Activated gamma-delta T cell (primary cell): ENCODE data around the gene GGT5.
"Not testable (repeated sequence)": the region's sequence is repeated elsewhere in the genome, so short reads cannot be mapped to it uniquely, and the experiment has no call there.

Experiments
- DNase-seq: peaks from one replicate; lab custom pipeline; 2025; lab: John Stamatoyannopoulos, UW

Gene GGT5

DNA sequence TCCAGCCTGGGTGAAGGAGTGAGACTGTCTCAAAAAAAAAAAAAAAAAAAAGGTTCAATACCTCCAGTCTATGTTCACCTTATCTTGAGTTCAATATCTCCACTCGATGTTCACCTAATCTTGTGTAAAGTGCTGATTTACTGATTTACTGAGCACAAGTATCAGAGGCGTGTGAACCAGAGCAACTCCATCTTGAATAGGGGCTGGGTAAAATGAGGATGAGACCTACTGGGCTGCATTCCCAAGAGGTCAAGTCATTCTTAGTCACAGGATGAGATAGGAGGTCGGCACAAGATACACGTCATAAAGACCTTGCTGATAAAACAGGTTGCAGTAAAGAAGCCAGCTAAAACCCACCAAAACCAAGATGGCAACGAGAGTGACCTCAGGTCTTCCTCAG, 41.0 kb downstream of the GGT5 start:
- DNase-seq: not testable (repeated sequence)

DNA sequence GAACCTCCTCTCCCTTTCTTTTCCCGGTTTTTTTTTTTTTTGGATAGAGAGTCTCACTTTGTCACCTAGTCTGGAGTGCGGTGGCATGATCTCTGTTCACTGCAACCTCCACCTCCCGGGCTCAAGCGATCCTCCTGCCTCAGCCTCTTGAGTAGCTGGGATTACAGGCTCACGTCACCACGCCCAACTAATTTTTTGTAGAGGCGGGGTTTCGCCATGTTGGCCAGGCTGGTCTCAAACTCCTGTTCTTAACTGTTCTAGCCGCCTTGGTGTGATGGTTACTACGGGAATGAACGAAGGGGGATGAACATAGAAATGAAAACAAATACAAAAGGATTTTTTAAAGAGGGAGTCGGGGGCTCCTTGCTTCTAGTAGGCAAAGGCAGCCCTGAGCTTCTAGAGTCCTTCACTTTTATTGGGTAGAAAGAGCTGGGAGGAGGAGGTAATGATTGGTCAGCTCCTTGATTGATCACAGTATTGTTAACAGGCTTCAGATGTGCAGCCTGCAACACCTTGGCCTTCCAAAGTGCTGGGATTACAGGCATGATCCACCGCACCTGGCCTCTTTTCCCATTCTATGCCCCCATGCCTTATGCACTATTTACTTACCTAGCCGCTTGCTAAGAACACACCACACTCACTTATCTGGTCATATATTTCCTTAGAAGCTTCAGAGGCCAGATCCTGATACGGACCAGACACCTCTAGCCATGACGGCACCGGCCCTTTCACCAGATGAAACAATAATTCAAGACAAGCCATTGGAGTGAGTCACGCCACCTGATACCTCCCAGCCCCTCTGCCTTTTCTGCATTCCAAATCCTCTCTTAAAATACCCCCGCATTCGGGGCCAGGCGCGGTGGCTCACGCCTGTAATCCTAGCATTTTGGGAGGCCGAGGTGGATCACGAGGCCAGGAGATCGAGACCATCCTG, 42.9 kb downstream of the GGT5 start:
- no peak for DNase-seq

DNA sequence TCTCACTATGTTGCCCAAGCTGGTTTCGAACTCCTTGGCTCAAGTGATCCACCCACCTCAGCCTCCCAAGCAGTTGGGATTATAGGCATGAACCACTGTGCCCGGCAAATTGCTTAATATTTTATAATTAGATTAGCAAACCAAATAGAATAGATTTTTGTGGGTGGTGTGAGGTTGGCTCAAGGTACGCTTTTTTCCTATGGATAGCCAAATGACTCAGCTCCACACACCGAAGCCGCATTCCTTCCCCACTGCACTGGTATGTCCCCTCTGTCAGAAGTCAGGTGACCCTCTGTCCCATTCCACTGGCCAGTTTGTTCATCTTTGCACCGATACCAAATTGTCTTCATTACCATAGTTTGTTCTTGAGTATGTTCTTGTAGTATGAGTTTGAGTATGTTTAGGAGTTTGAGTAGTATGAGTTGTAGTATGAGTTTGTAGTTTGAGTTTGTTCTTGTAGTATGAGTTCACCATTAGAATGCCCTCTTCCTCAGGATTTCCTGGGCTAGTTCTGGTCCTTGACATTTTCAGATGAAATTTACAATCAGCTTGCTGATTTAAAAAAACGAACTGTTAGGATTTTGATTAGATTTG, 44.2 kb downstream of the GGT5 start:
- DNase-seq: no peak

DNA sequence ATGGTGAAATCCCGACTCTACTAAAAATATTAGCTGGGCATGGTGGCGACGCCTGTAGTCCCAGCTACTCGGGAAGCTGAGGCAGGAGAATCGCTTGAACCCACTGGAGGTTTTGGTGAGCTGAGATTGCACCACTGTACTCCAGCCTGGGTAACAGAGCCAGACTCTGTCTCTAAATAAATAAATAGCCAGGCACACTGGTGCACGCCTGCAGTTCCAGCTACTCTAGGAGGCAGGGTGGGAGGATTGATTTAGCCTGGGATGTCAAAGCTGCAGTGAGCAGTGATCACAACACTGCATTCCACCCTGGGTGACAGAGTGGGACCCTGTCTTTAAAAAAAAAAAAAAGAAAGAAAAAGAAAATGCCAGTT, 46.2 kb downstream of the GGT5 start:
- DNase-seq: no peak

DNA sequence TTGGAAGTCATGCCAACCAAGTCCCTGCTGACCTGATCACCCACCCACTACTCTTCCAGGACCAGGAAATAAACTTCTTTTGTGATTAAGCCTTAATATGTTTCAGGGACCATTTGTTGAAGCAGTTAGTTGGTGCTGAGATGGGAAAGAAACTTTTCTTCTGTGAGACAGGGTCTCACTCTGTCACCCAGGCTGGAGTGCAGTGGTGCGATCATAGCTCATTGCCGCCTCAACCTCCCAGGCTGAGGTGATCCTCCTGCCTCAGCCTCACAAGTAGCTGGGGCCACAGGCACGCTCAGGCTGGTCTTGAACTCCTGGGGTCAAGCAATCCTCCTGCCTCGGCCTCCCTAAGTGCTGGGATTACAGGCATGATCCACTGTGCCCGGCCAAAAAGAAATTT, 53.0 kb downstream of the GGT5 start:
- DNase-seq: no peak

DNA sequence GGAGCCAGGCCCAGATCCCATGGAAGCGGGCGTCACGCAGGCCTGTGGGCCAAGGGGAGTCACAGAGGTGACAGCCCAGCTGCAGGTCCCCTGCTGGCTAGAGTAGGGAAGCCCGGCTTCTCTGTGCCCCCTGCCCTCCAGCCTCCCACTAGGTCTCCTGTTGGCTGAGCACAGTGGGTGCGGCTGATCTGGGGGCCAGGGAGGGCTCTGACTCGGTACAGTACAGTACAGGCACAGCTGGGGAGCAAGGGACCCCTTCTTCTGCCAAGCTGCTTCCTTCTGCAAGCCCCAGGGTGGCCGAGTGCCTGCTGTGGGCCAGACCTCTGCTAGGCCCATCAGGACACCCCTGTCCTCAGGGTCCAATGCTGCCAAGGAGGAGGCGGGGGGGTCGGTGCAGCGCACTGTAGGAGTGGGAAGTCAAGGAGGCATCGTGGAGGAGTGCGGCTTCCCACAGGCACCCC, 53.5 kb downstream of the GGT5 start:
- DNase-seq: no peak

DNA sequence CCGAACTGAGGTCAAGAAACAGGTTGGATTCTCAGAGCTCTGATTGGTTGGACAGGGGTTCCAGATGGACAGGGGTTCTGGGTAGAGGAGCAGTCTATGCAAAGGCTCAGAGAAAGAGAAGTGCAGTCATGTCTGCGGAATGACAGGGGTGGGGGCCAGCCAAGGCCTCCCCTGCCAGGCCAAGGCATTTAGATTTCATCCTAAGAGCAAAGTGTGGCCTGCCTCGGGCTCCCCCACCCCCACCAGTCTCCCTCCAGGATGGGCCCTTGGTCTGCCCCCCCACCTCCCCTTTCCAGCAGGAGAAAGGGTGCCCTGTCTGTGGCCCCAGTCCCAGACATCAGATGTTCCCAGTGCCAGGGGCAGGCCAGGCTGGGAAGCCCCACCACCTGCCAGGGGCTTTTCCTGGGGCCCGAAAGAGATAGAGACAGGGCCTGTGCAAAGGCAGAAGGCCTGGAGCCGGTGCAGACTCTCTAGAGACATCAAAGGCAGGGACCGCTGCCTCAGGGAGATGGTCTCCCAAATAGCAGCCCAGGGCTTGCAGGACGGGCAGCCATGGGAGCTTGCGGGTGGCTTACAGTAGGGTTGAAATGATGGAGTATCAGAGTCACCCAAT, 54.2 kb downstream of the GGT5 start:
- DNase-seq: no peak

DNA sequence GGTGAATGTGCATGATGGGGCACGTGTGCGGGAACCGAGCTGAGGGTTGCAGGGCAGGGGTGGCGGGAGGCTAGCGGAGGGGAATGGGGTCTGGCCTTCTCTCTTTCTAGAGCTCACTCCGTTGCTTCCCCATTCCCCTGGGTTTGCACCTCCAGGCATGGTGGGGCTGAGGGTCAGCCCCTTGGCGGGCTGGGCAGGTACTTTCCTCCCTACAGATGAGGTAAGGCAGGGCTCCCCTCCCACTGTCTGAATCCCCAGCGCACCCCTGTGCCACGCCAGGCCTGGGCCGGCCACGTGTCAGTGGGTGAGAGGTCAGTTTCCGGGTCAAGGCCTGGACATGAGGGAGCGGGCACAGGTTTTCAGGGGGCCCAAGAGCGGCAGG, 54.7 kb downstream of the GGT5 start:
- no peak for DNase-seq

DNA sequence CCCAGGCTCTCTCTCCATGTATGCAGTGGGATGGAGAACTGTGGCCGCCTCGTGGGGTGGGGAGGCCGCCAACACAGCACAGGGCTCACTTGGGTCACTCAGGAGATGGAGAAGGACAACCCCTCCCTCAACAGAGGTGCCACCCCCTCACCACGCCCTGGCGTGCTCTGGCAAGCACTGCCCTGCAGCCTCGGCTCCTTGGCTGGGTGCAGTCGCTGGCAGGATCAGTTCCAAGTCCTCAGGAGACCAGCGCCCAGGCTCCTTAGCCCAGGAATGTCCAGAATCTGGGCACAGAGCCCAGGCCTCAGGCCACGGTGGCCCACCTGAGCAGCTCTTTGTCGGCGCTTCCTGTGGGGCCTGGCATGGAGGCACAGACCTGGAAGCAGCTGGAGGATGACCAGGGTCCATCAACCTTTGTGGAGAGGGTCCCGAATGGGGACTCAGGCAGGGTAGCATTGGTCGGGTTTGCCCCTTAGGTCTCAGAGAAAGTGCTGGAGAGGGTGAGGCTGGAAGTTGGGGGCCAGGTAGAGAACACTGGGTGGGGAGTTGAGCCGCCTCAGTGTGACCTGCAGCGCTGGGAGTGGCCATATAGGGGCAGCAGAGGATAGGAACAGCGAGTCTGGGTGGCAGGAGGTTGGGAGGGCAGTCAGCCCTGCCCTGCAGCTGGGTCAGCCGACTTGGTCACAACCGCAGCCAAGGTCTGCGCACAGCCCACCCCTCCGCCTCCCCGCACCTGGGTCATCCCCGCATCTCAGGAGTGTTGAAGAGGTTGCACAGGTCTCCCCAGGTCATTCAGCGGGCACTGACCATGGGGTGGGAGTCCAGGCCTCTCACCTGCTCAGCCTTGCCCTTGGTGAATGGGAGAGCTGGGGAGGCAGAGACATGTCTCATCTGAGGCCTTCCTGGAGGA, 55.4 kb downstream of the GGT5 start:
- no peak for DNase-seq

DNA sequence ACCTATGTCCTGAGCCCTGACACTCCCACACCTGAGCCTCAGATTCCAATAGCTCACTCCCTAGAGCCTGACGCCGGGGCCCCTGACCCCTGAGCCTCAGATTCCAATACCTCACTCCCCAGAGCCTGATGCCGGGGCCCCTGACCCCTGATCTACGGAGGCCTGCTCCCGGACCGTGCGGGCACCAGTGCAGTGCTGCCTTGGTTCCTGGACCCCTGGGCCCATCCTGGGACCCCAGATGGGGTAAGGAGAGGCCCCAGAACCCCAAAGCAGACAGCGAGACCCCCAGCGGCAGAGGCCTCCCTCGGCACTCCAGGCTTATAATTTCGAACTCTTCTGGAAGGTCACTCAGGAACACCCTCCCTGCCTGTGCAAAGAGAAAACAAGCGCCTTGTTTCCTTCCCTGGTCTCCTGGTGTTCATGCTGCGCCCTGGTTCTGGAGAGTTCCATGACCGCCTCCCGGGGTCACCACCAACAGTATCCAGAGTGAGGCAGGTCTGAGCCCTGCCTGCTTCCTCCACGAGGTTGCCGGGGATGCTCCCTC, 56.1 kb downstream of the GGT5 start:
- no peak for DNase-seq

DNA sequence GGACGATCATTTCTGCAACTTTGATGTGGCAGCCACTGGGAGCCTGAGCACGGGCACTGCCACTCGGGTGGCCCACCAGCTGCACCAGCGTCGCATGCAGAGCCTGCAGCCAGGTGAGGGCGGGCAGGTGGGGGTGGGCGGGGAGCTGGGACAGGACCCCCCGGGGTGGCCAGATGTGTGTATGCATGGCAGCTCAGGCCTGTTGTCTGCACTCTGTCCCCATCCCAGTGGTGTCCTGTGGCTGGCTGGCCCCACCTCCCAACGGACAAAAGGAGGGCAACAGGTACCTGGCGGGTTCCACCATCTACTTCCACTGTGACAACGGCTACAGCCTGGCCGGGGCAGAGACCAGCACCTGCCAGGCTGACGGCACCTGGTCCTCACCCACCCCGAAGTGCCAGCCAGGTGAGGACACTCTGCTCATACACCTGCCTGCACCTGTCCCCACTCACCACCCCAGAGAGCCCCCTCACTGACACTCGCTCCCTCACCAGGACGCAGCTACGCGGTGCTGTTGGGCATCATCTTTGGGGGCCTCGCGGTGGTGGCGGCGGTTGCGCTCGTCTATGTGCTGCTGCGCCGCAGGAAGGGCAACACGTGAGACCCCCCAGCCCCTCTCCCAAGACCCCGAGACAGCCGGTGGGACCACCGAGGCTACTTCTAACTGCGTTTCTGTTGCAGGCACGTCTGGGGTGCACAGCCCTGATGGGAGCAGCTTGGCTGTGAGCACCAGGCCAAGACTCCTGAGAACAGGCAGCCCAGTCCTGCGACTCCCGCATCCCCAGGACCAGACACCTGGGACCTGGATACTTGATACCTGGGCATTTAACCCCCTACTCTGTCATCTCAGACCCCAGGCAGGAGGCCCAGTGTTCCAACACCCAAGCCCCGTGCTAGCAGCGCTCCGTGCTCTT, 56.9 kb downstream of the GGT5 start:
- no peak for DNase-seq

DNA sequence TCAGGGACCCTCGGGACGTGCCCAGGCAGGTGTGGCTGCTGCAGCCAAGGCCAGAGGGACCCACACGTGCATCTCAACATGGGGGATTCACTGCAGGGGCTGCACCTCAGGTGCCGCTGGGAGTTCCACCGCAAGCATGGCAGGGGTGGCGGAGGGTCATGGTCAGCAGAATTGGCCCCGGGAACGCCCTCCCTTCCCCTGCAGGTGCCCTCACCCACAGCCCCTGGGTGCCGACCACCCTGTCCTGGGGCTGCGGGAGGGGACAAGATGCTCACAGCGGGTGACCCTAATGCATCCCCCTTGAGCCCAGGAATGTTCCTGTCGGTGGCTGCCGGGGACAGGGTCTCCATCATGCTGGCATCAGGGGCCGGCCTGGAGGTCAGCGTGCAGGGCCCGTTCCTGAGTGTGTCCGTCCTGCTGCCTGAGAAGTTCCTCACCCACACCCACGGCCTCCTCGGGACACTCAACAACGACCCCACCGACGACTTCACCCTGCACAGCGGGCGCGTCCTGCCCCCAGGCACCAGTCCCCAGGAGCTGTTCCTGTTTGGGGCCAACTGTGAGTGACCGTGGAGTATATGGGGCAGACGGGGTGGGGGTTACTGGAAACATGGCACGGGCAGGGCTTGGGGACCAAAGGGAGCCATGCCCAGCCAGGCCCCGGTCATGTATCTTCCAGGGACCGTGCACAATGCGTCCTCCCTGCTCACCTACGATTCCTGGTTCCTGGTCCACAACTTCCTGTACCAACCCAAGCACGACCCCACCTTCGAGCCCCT, 57.8 kb downstream of the GGT5 start:
- DNase-seq: no peak

DNA sequence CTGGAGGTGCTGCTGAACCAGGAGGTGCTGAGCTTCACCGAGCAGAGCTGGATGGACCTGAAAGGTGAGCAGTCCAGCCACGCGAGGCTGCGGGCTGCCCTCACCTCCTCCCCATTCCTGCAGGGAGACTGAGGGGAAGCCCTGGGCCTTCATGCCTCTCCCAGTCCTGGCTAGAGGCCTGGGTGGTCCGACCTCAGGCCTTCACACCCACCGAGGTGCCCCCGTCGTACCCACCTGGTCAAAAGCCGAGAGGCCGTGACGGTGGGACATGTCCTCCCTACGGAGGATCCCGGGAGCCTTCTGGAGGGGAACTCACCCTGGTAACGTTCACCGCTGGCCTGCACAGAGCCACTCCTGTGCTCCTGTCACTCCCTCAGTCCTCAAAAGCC, 58.5 kb downstream of the GGT5 start:
- no peak for DNase-seq

DNA sequence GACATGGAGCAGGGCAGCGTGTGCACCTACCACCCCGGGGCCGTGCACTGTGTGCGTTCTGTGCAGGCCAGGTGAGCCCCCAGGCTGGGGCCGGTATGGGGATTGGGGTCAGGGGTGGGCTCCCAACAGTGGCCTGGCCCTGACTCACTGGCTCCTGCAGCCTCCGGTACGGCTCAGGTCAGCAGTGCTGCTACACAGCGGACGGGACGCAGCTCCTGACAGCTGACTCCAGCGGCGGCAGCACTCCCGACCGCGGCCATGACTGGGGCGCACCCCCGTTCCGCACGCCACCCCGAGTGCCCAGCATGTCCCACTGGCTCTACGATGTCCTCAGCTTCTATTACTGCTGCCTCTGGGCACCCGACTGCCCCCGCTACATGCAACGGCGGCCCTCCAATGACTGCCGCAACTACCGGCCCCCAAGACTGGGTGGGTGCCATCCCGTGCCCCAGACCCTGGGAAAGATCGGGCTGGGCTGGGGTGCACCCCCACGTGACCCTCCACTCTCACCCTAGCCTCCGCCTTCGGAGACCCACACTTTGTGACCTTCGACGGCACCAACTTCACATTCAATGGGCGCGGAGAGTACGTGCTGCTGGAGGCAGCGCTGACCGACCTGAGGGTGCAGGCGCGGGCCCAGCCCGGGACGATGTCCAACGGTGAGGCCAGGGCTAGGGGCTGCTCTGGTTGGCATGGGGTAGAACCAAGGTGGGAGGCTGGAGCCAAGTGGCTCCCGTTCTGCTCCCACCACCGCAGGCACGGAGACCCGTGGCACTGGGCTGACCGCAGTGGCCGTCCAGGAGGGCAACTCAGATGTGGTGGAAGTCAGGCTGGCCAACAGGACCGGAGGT, 59.2 kb downstream of the GGT5 start:
- DNase-seq: no peak

DNA sequence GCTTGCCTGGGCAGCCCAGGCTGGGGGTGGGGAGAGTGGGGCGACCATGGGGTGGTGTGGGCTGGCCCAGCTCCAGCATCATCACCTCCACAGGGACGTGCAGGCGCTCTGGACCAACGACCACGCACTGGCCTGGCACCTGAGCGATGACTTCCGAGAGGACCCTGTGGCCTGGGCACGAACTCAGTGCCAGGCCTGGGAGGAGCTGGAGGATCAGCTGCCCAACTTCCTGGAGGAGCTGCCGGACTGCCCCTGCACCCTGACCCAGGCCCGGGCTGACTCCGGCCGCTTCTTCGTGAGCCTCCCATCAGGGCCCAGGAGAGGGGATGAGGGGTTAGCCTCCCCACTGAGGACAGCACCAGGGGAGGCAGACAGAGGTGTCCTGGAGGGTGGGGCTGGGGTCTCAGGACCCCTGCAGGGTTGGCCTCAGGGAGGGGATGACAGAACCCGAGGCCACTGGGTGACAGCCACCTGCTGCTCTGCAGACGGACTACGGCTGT, 59.8 kb downstream of the GGT5 start:
- no peak for DNase-seq

DNA sequence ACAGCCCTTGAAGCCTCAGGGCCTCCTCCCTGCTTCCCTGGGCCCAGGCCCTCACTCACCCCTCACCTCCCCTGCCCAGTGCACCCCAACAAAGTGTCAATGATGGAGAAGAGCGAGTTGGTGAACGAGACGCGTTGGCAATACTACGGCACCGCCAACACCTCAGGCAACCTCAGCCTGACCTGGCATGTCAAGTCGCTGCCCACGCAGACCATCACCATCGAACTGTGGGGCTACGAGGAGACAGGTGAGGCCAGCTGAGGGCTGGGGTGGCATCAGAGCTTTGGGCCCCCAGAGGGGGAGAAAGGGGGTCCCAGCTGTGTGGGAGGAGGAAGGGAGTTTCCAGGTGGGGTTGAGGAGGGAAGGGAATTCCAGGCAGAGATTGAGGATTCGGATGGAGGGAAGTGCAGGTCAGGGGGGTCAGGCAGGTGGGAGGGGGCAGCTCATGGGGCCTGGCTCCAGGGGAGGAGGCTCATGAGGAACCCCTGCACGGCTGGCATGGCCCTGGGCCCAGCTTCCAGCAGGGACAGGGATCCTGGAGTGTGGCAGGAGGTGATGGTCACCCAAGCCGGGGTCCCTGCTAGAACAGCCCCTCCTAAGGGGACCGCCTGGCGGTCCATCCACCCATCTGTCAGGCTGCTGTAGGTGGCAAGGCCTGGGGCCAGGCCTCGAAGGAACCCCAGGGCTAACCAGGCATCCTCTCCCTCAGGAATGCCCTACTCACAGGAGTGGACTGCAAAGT, 60.7 kb downstream of the GGT5 start:
- DNase-seq: no peak

DNA sequence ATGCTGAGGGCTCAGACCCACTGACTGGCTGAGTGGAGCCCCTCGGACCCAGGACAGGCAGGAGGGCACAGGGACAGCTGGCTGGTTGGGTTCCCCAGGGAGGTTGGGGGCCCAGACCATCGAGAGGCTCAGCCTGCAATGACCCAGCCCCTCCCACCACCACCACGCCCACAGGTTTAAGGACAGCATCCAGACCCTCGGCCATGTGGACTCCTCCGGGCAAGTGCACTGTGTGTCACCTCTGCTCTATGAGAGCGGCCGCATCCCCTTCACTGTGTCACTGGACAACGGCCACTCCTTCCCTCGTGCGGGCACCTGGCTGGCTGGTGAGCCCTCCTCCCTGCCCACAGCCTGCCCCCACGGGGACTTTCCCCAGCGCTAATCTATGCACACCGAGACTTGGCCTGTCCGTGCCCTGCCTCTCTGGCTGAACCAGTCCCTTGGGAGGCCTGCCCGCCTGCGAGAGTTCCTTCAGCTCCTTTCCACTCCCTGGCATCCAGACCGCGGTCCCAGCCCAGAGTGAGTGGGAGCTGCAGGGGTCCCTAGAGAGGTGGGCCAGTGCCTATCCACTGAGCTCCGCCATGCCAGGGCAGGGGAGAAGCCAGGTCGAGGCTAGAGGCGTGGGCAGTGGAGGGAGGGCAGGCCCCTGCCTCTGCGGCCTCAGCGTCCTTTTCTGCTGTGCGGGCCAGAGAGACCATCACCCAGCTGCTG, 61.4 kb downstream of the GGT5 start:
- DNase-seq: no peak
